Mammary epithelial cell (primary cell): ENCODE measurements around the gene TPCN1.

ENCODE experiments used
- CTCF ChIP-seq, 2 donors: IDR thresholded peaks in 1 of 2; conservative IDR thresholded peaks in 1 of 2; 2 replicates each; pipeline ENCODE4 v1.5.1; 2011 to 2012; ENCODE audit warnings: inconsistent platforms in 2 of 2, low read length in 2 of 2, mild to moderate bottlenecking in 2 of 2, control low read depth in 1 of 2, low read depth in 1 of 2; ENCODE audit not compliant: insufficient read depth in 1 of 2; ENCODE audit errors: extremely low read depth in 1 of 2
- EZH2 ChIP-seq: IDR thresholded peaks from 2 replicates; pipeline ENCODE4 v1.6.1; 2012; ENCODE audit warnings: low read length, inconsistent platforms, borderline replicate concordance

GRCh38 chr12:113208041-113208934 is 13.0 kb upstream of the TPCN1 start:
- TF ChIP-seq CTCF (conservative IDR thresholded peaks at IDR 0.05 in 1 of 2, IDR thresholded peaks at IDR 0.05 in 1 of 2; ENCODE audit: extremely low read depth in 1 of 2, insufficient read depth in 1 of 2, low read depth in 1 of 2, low read length in 2 of 2) (no peak), EZH2 (no peak)
